HepG2 (cell line): ENCODE measurements around the gene REEP3. TPM values are rescaled to one million over a fixed set of nuclear protein-coding genes. Genes with fewer than 3 reads are reported as not detected.
"Not testable (repeated sequence)": the region's sequence is repeated elsewhere in the genome, so short reads cannot be mapped to it uniquely, and the experiment has no call there.

Source experiments
- ATAC-seq: fragments of 200-7000 bp; cut with Tn5 transposase; 3 replicates; pipeline ENCODE4 v1.9.1; 2020; ENCODE audit warnings: mild to moderate bottlenecking, moderate library complexity
- BruUV-seq: library from RNA; stranded (reverse); fragments of 400-500 nt; replicated peaks from 2 replicates; lab custom pipeline; 2021; lab: Mats Ljungman, UMichigan
- CTCF ChIA-PET: fragments of 300-600 bp; formaldehyde crosslinking; extraction: SDS; loops from one replicate; lab custom pipeline; 2021; ENCODE audit warnings: low total read pairs, inconsistent platforms, low intra/inter-chr PET ratio; lab: Yijun Ruan, JAX
- POLR2A ChIA-PET: fragments of 350-600 bp; sonication (Branson Sonifier 250); formaldehyde crosslinking; loops from one replicate; lab custom pipeline; 2020; ENCODE audit warnings: antibody characterized with exemption, inconsistent platforms; lab: Yijun Ruan, JAX
- DNase-seq: peaks from one replicate; pipeline ENCODE4 v3.0.0-alpha.2; 2015; ENCODE audit warnings: low spot score
- FAIRE-seq: peaks from 3 replicates; lab custom pipeline; 2011; peaks lifted over from hg19 to GRCh38; lab: Jason Lieb, UNC
- H2AFZ ChIP-seq: one replicate; pipeline ENCODE4 v1.6.1; 2011; ENCODE audit warnings: low read length, inconsistent platforms
- H3K27ac ChIP-seq: fragments of 300-600 bp; 3 replicates; pipeline ENCODE4 v1.8.0; 2011; ENCODE audit warnings: mixed run types, mild to moderate bottlenecking, mixed read lengths, low read length, inconsistent platforms; ENCODE audit not compliant: insufficient read depth; ENCODE audit errors: extremely low read length
- H3K27me3 ChIP-seq, 2 experiments: fragments of 200-600 bp in 1 of 2; 2 replicates in 1 of 2; 3 replicates in 1 of 2; pipeline versions ENCODE4 v1.6.0 to v1.8.0; 2011; ENCODE audit warnings: low read length in 2 of 2, mild to moderate bottlenecking in 2 of 2, moderate library complexity in 2 of 2, inconsistent platforms in 1 of 2; ENCODE audit not compliant: insufficient read depth in 2 of 2, control insufficient read depth in 1 of 2
- H3K36me3 ChIP-seq, 2 experiments: fragments of 200-600 bp in 1 of 2; replicated peaks in 1 of 2; 2 replicates in 1 of 2; 3 replicates in 1 of 2; pipeline versions ENCODE4 v1.5.1 to v1.8.0; 2011; ENCODE audit warnings: low read length in 2 of 2, inconsistent platforms in 1 of 2; ENCODE audit not compliant: insufficient read depth in 2 of 2, control insufficient read depth in 1 of 2
- H3K4me1 ChIP-seq: 2 replicates; pipeline ENCODE4 v1.5.1; 2012; ENCODE audit warnings: low read length, inconsistent platforms; ENCODE audit not compliant: insufficient read depth
- H3K4me2 ChIP-seq: 2 replicates; pipeline ENCODE4 v1.6.0; 2011; ENCODE audit warnings: low read depth, low read length, inconsistent platforms
- H3K4me3 ChIP-seq, 3 experiments: fragments of 200-600 bp in 1 of 3; sonication (generic), shearing (Covaris generic) in 1 of 3; replicated peaks in 1 of 3; 2 replicates each; pipeline ENCODE4 v1.5.1; 2011 to 2016; ENCODE audit warnings: low read length in 3 of 3, inconsistent platforms in 2 of 3, low read depth in 2 of 3, mild to moderate bottlenecking in 2 of 3, control low read depth in 1 of 3, mixed read lengths in 1 of 3; ENCODE audit not compliant: insufficient read depth in 1 of 3
- H3K79me2 ChIP-seq: one replicate; pipeline ENCODE4 v1.6.1; 2011; ENCODE audit warnings: low read length, inconsistent platforms; ENCODE audit not compliant: insufficient read depth
- H3K9ac ChIP-seq: 2 replicates; pipeline ENCODE4 v1.6.0; 2011; ENCODE audit warnings: mild to moderate bottlenecking, low read depth, low read length, inconsistent platforms; ENCODE audit not compliant: insufficient read depth
- H3K9me3 ChIP-seq: 2 replicates; pipeline ENCODE4 v1.5.1; 2012; ENCODE audit warnings: mild to moderate bottlenecking, low read length
- H4K20me1 ChIP-seq: 2 replicates; pipeline ENCODE4 v1.6.0; 2011; ENCODE audit warnings: inconsistent platforms, mild to moderate bottlenecking, low read length, moderate library complexity; ENCODE audit not compliant: insufficient read depth
- CREB1 ChIP-seq, 2 experiments: fragments of 450-650 bp in 1 of 2; IDR thresholded peaks; 2 replicates each; pipeline ENCODE4 v1.6.1; 2016 to 2017; ENCODE audit warnings: control low read depth in 1 of 2, mild to moderate bottlenecking in 1 of 2, missing compliant biosample characterization in 1 of 2, missing genetic modification characterization in 1 of 2
- HDAC1 ChIP-seq: sonication (generic); formaldehyde crosslinking; IDR thresholded peaks from 2 replicates; pipeline ENCODE4 v1.5.1; 2020; ENCODE audit warnings: mild to moderate bottlenecking, missing genetic modification reagents
- KLF16 ChIP-seq, 2 experiments: sonication (generic) in 1 of 2; formaldehyde crosslinking in 1 of 2; IDR thresholded peaks; 2 replicates each; pipeline versions ENCODE4 v1.6.1 to v1.8.0; 2016 to 2023; ENCODE audit warnings: missing genetic modification reagents in 2 of 2, missing compliant biosample characterization in 1 of 2
- MEF2D ChIP-seq: sonication (generic); formaldehyde crosslinking; IDR thresholded peaks from 2 replicates; pipeline ENCODE4 v1.5.1; 2020; ENCODE audit warnings: mild to moderate bottlenecking, missing genetic modification reagents
- MIXL1 ChIP-seq: IDR thresholded peaks from 2 replicates; pipeline ENCODE4 v1.6.1; 2016
- SP1 ChIP-seq, 2 experiments: fragments of 450-650 bp in 1 of 2; sonication (generic) in 1 of 2; formaldehyde crosslinking in 1 of 2; IDR thresholded peaks; 2 replicates each; pipeline versions ENCODE4 v1.4.0 to v1.6.1; 2016 to 2020; ENCODE audit warnings: missing genetic modification reagents in 1 of 2
- ZNF766 ChIP-seq: sonication (generic); formaldehyde crosslinking; IDR thresholded peaks from 2 replicates; pipeline ENCODE4 v1.5.0; 2020; ENCODE audit warnings: missing genetic modification reagents, borderline replicate concordance
- ZNF841 ChIP-seq: sonication (generic); formaldehyde crosslinking; IDR thresholded peaks from 2 replicates; pipeline ENCODE4 v1.8.1; 2023; ENCODE audit warnings: missing genetic modification reagents, borderline replicate concordance
- WGBS: methylation state at CpG from one replicate; pipeline ENCODE4 v1.1.6; 2017; ENCODE audit warnings: low lambda C conversion rate; 5-methylcytosine and 5-hydroxymethylcytosine counted together
- in situ Hi-C: cut with HindIII; loops from 2 replicates; pipeline ENCODE4 v1.10.0; 2017; ENCODE audit warnings: low pct_unique_long_range_greater_than_20kb; ENCODE audit not compliant: extremely low pct_ligation_motif_present
- intact Hi-C: fragments of 100-400 bp; cut with micrococcal nuclease; formaldehyde crosslinking; loops from one replicate; pipeline ENCODE4 v1.10.0; 2022; ENCODE audit not compliant: unreplicated experiment
- polyA plus RNA-seq, 8 experiments: library from polyadenylated mRNA; depleted of rRNA in 3 of 8; stranded (reverse) in 7 of 8; unstranded in 1 of 8; fragments of >200 nt; fragmentation: Illumina TruSeq in 4 of 8; extraction: Trizol in 4 of 8; gene quantifications; 2 replicates each; pipeline versions ENCODE4 v1.2.1 to v1.2.3, GENCODE V29; 2011 to 2016; ENCODE audit warnings: low read depth in 4 of 8, missing spikeins in 1 of 8, mixed read lengths in 1 of 8; ENCODE audit not compliant: insufficient read depth in 1 of 8
- total RNA-seq, 5 experiments: library from RNA; depleted of rRNA; stranded (reverse); fragments of >200 nt; fragmentation: Illumina TruSeq; extraction: Trizol; gene quantifications; 2 replicates each; pipeline ENCODE4 v1.2.3, GENCODE V29; 2016; ENCODE audit warnings: low read depth in 1 of 5
- TF ChIP-seq, protein P1 (sequence below): sonication (generic); formaldehyde crosslinking; IDR thresholded peaks from 2 replicates; pipeline ENCODE4 v1.4.0; 2020; ENCODE audit warnings: mild to moderate bottlenecking, missing genetic modification reagents

Gene REEP3
- total and polyA plus RNA-seq, 2 of the 13 experiments (the other 11 are each of a cell fraction or from before 2014, with no cell fraction given), result 7.1 to 31.4 TPM

DNA sequence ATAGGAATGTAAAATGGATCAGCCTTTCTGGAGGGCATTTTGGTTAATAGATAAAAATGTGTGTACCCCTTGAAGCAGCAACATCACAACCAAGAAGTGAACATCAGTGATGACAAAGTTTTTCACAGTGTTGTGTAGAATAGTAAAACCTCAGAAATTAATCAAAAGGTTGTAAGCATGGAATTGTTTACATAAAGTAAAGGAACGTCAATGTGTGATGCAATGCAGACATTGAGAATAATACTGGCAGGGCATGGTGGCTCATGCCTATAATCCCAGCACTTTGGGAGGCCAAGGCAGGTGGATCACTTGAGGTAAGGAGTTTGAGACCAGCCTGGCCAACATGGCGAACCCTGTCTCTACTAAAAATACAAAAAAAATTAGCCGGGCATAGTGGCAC, 43.5 kb downstream of the REEP3 start:
- DNase-seq, POLR2A ChIA-PET, BruUV-seq, H3K4me1 ChIP-seq, H3K9ac ChIP-seq, H3K9me3 ChIP-seq, ATAC-seq, FAIRE-seq, H4K20me1 ChIP-seq, H3K27me3 ChIP-seq, CTCF ChIA-PET, in situ Hi-C loops, H3K4me3 ChIP-seq, H3K4me2 ChIP-seq, intact Hi-C loops, H3K27ac ChIP-seq, H3K79me2 ChIP-seq, H3K36me3 ChIP-seq, H2AFZ ChIP-seq: not testable (repeated sequence)
- WGBS, result 97% methylated on average over 3 of the region's 3 CpGs

GRCh38 chr10:63573068-63573697, 52.0 kb downstream of the REEP3 start:
- in situ Hi-C loops (no loop called here), intact Hi-C loops (no loop called here)
- no peak overlapping the region for H3K27ac ChIP-seq
- WGBS, result 86% methylated on average over 3 of the region's 3 CpGs
- H2AFZ ChIP-seq, result no peak overlapping the region
- POLR2A ChIA-PET, result no interaction called here
- no peak for FAIRE-seq
- no peak for TF ChIP-seq MEF2D (CRISPR knock-in tag)
- TF ChIP-seq MIXL1, result no peak
- no peak for TF ChIP-seq HDAC1 (CRISPR knock-in tag)
- no peak for TF ChIP-seq KLF16 (CRISPR knock-in tag; IDR thresholded peaks at IDR 0.05)
- no peak for TF ChIP-seq ZNF766 (CRISPR knock-in tag)
- no peak for TF ChIP-seq CREB1 (IDR thresholded peaks at IDR 0.05)
- no peak for TF ChIP-seq CREB1 (CRISPR knock-in tag; IDR thresholded peaks at IDR 0.05)
- TF ChIP-seq, protein P1, sequence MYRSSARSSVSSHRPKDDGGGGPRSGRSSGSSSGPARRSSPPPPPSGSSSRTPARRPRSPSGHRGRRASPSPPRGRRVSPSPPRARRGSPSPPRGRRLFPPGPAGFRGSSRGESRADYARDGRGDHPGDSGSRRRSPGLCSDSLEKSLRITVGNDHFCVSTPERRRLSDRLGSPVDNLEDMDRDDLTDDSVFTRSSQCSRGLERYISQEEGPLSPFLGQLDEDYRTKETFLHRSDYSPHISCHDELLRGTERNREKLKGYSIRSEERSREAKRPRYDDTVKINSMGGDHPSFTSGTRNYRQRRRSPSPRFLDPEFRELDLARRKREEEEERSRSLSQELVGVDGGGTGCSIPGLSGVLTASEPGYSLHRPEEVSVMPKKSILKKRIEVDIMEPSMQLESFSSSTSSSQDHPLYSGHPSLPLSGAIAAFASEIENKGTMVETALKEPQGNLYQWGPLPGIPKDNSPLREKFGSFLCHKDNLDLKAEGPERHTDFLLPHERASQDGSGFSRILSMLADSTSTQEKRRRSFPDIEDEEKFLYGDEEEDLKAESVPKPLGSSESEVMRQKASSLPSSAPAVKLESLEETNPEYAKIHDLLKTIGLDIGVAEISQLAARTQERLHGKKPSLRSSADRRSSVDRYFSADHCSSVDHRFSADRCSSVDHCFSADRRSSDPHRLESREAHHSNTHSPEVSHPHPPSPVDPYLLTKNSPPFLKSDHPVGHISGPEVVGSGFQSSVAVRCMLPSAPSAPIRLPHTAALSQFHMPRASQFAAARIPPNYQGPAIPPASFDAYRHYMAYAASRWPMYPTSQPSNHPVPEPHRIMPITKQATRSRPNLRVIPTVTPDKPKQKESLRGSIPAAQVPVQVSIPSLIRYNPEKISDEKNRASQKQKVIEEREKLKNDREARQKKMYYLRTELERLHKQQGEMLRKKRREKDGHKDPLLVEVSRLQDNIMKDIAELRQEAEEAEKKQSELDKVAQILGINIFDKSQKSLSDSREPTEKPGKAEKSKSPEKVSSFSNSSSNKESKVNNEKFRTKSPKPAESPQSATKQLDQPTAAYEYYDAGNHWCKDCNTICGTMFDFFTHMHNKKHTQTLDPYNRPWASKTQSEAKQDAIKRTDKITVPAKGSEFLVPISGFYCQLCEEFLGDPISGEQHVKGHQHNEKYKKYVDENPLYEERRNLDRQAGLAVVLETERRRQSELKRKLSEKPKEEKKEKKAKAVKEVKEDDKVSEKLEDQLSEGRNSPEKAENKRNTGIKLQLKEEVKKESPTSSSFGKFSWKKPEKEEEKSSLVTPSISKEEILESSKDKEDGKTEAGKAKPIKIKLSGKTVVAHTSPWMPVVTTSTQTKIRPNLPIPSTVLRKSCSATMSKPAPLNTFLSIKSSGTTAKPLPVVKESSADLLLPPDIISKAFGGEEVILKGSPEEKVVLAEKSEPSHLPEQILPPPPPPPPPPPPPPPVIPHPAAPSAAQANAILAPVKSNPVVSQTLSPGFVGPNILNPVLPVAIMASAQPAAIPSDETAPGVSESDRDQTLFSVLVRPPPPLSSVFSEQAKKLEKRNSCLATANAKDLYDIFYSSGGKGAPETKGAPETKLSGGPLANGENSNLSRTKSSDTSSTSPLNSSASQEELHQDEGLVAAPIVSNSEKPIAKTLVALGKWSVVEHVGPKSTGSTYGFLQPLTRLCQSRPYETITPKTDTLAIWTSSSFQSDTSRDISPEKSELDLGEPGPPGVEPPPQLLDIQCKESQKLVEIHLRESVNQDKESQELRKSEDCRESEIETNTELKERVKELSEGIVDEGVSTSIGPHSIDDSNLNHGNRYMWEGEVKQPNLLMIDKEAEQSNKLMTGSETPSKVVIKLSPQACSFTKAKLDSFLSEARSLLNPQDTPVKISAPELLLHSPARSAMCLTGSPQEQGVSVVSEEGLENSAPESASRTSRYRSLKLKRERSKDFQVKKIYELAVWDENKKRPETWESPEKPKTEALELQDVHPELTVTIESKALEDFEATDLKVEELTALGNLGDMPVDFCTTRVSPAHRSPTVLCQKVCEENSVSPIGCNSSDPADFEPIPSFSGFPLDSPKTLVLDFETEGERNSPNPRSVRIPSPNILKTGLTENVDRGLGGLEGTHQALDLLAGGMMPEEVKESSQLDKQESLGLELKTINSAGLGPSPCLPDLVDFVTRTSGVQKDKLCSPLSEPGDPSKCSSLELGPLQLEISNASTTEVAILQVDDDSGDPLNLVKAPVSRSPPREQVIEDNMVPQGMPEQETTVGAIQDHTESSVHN (CRISPR knock-in tag), result no peak
- no peak for TF ChIP-seq ZNF841 (CRISPR knock-in tag)
- no peak for TF ChIP-seq SP1 (IDR thresholded peaks at IDR 0.05)
- TF ChIP-seq SP1 (CRISPR knock-in tag; IDR thresholded peaks at IDR 0.05), result no peak
- H3K4me2 ChIP-seq, result no peak overlapping the region
- no peaks in the 10 kb centered on the region for H3K27me3 ChIP-seq
- H3K9me3 ChIP-seq, result no peaks in the 10 kb centered on the region
- no peak for ATAC-seq
- no peak for DNase-seq
- CTCF ChIA-PET, result no interaction called here
- no peaks in the 10 kb centered on the region for H3K4me1 ChIP-seq
- no TSS peak for BruUV-seq
- no peak overlapping the region for H3K9ac ChIP-seq
- H3K79me2 ChIP-seq, result no peaks in the 10 kb centered on the region
- no peaks in the 10 kb centered on the region for H4K20me1 ChIP-seq
- peaks cover 2 to 4% of the 10 kb centered on the region in 2 experiments; a peak in 3 of 5 replicates for H3K36me3 ChIP-seq
- no peak overlapping the region for H3K4me3 ChIP-seq
